K562 (cell line): Measurements from ENCODE around the gene LGALS3BP. TPM values are rescaled to one million over a fixed set of nuclear protein-coding genes. Genes with fewer than 3 reads are reported as not detected.

Experiments used
- ARID1B ChIP-seq: fragments of 450-650 bp; IDR thresholded peaks from 2 replicates; pipeline ENCODE4 v1.6.1; 2016; ENCODE audit warnings: antibody characterized with exemption, mild to moderate bottlenecking, inconsistent platforms
- ATF7 ChIP-seq: fragments of 450-650 bp; IDR thresholded peaks from 2 replicates; pipeline ENCODE4 v1.7.1; 2014; ENCODE audit warnings: mild to moderate bottlenecking, moderate library complexity
- CBFA2T2 ChIP-seq: fragments of 450-650 bp; conservative IDR thresholded peaks from 2 replicates; pipeline ENCODE4 v1.6.1; 2017; ENCODE audit warnings: mild to moderate bottlenecking
- CBFA2T3 ChIP-seq: fragments of 450-650 bp; IDR thresholded peaks from 2 replicates; pipeline ENCODE4 v1.6.1; 2017
- CCNT2 ChIP-seq: IDR thresholded peaks from 2 replicates; pipeline ENCODE4 v1.6.1; 2011; ENCODE audit warnings: borderline replicate concordance, low read depth, mild to moderate bottlenecking, moderate library complexity, mixed read lengths, low read length; ENCODE audit not compliant: insufficient read length; ENCODE audit errors: extremely low read depth
- EP300 ChIP-seq: IDR thresholded peaks from 2 replicates; pipeline ENCODE4 v1.6.1; 2012; ENCODE audit warnings: low read length, improper control_type of control experiment
- ESRRA ChIP-seq: fragments of 450-650 bp; IDR thresholded peaks from 2 replicates; pipeline ENCODE4 v1.6.1; 2014; ENCODE audit warnings: low read depth, mild to moderate bottlenecking, moderate library complexity, borderline replicate concordance
- ETV5 ChIP-seq: sonication (generic); formaldehyde crosslinking; IDR thresholded peaks from 2 replicates; pipeline ENCODE4 v1.4.0; 2020; ENCODE audit warnings: low read depth, mild to moderate bottlenecking, missing genetic modification reagents
- FOXM1 ChIP-seq, 2 experiments: fragments of 450-650 bp in 1 of 2; sonication (generic) in 1 of 2; formaldehyde crosslinking in 1 of 2; IDR thresholded peaks; 2 replicates each; pipeline versions ENCODE4 v1.6.1 to v1.9.0; 2017 to 2022; ENCODE audit warnings: low read depth in 2 of 2, mild to moderate bottlenecking in 2 of 2, missing genetic modification reagents in 1 of 2, moderate library complexity in 1 of 2
- HDAC2 ChIP-seq: fragments of 450-650 bp; IDR thresholded peaks from 2 replicates; pipeline ENCODE4 v1.6.1; 2016; ENCODE audit warnings: mild to moderate bottlenecking
- KLF16 ChIP-seq: IDR thresholded peaks from 2 replicates; pipeline ENCODE4 v1.6.1; 2016; ENCODE audit warnings: antibody characterized with exemption
- NCOR1 ChIP-seq: fragments of 450-650 bp; IDR thresholded peaks from 2 replicates; pipeline ENCODE4 v1.6.1; 2016; ENCODE audit warnings: mild to moderate bottlenecking, moderate library complexity
- NR2C1 ChIP-seq, 2 experiments: fragments of 450-650 bp; IDR thresholded peaks; 2 replicates each; pipeline ENCODE4 v1.6.1; 2017; ENCODE audit warnings: mild to moderate bottlenecking in 2 of 2, antibody characterized with exemption in 1 of 2, inconsistent platforms in 1 of 2, missing compliant biosample characterization in 1 of 2, missing genetic modification characterization in 1 of 2
- PML ChIP-seq: IDR thresholded peaks from 2 replicates; pipeline ENCODE4 v1.6.1; 2012; ENCODE audit warnings: low read length, inconsistent platforms
- RCOR1 ChIP-seq, 2 experiments: IDR thresholded peaks; 2 replicates each; pipeline ENCODE4 v1.6.1; 2012; ENCODE audit warnings: low read depth in 2 of 2, low read length in 2 of 2, borderline replicate concordance in 1 of 2, improper control_type of control experiment in 1 of 2
- TAL1 ChIP-seq: fragments of 450-650 bp; IDR thresholded peaks from 2 replicates; pipeline ENCODE4 v1.6.1; 2016; ENCODE audit warnings: mild to moderate bottlenecking
- TCF3 ChIP-seq: sonication (generic); formaldehyde crosslinking; IDR thresholded peaks from 2 replicates; pipeline ENCODE4 v1.4.0; 2020; ENCODE audit warnings: mild to moderate bottlenecking, missing genetic modification reagents
- UBTF ChIP-seq, 2 experiments: IDR thresholded peaks; 2 replicates each; pipeline ENCODE4 v1.6.1; 2012; ENCODE audit warnings: improper control_type of control experiment in 2 of 2, low read depth in 2 of 2, low read length in 2 of 2, borderline replicate concordance in 1 of 2
- ZNF184 ChIP-seq: sonication (generic); formaldehyde crosslinking; IDR thresholded peaks from 2 replicates; pipeline ENCODE4 v1.5.0; 2020; ENCODE audit warnings: missing genetic modification reagents
- polyA plus RNA-seq, 8 experiments: library from polyadenylated mRNA; depleted of rRNA in 4 of 8; stranded (reverse) in 5 of 8; unstranded in 3 of 8; fragments of >200 nt; fragmentation: Nextera tagmentation in 2 of 8; fragmentation: Illumina TruSeq in 1 of 8; extraction: Ambion mirVana in 2 of 8; extraction: Trizol in 1 of 8; gene quantifications; 2 replicates each; pipeline versions ENCODE4 v1.2.1 to v1.2.3, GENCODE V29; 2011 to 2014; ENCODE audit warnings: inconsistent platforms in 1 of 8, missing spikeins in 1 of 8
- total RNA-seq, 7 experiments: library from RNA; depleted of rRNA in 6 of 7; stranded (reverse); fragments of >200 nt in 6 of 7; fragmentation: Illumina TruSeq in 2 of 7; extraction: Trizol in 2 of 7; gene quantifications; 2 replicates each; pipeline versions ENCODE4 v1.2.1 to v1.2.3, GENCODE V29; 2011 to 2021; ENCODE audit warnings: low replicate concordance in 1 of 7
- TF ChIP-seq, protein P1 (sequence below): fragments of 450-650 bp; IDR thresholded peaks from 2 replicates; pipeline ENCODE4 v1.6.1; 2016; ENCODE audit warnings: low read depth, mild to moderate bottlenecking, moderate library complexity

LGALS3BP gene
- total and polyA plus RNA-seq, 9 of the 15 experiments (the other 6 are each of a cell fraction or from before 2014, with no cell fraction given) = 0.39 to 5.3 (median 3.2) TPM

DNA sequence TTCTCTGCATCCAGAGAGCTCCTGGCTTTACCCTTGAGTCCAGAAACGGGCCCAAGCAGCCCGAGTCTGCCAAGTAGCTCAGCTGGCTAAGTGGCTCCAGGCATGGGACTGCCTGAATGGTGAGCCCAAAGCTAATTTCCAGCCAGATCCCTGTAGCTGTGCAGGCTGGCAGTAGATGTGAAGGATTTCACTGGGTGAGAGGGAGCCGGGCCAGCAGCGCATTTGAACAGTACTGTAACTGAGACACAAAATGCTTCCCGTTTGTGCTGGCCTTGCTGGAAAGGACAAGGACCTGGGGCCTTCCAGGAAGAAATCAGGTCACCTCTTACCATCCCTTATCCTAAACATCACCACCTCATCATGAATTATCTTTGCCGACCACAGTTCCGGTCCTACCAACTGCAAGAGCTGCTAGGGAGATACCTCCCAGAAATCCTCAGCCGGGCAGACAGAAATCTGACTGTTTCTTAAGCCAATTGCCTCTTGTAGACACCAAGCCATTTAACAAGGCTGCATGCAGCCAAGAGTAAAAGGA, 58.2 kb downstream of the LGALS3BP start (continued):
- TF ChIP-seq UBTF (IDR thresholded peaks at IDR 0.05; ENCODE audit: borderline replicate concordance in 1 of 2, low read depth in 2 of 2, low read length in 2 of 2) (no peak), CCNT2 (peak; percentile 39), TCF3 (CRISPR knock-in tag) (peak; percentile 80), ARID1B (peak; percentile 80), NCOR1 (peak; percentile 50; the same call in 1 of the 2 replicates), NR2C1 (IDR thresholded peaks at IDR 0.05) (no peak), NR2C1 (tag; IDR thresholded peaks at IDR 0.05) (no peak), HDAC2 (peak; percentile 75), PML (peak; percentile 36; the same call in 1 of the 2 replicates), ATF7 (0 out of 2 replicates have a peak, but pooled peaks have one; percentile 37), ESRRA (peak; percentile 39; the same call in 1 of the 2 replicates), CBFA2T3 (peak; percentile 84), KLF16 (peak; percentile 29; the same call in 1 of the 2 replicates), RCOR1 (IDR thresholded peaks at IDR 0.05; ENCODE audit: borderline replicate concordance in 1 of 2, low read depth in 2 of 2, low read length in 2 of 2) (peak; percentile 41 to 98; a peak in 3 of 4 replicates), TAL1 (peak; percentile 85), CBFA2T2 (peak; percentile 71), ZNF184 (no peak), EP300 (peak; percentile 71), ETV5 (CRISPR knock-in tag) (peak; percentile 56; the same call in 1 of the 2 replicates), FOXM1 (IDR thresholded peaks at IDR 0.05; ENCODE audit: low read depth) (peak; percentile 44; the same call in 1 of the 2 replicates), FOXM1 (CRISPR knock-in tag; IDR thresholded peaks at IDR 0.05; ENCODE audit: low read depth) (no peak)
- TF ChIP-seq, protein P1, sequence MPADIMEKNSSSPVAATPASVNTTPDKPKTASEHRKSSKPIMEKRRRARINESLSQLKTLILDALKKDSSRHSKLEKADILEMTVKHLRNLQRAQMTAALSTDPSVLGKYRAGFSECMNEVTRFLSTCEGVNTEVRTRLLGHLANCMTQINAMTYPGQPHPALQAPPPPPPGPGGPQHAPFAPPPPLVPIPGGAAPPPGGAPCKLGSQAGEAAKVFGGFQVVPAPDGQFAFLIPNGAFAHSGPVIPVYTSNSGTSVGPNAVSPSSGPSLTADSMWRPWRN = peak; percentile 69; the same call in 1 of the 2 replicates
- TF ChIP-seq, all 486 proteins: peak for 28
